ENCODE results near the gene EEA1. TPM values are rescaled to one million over a fixed set of nuclear protein-coding genes. Genes with fewer than 3 reads are reported as not detected.

EEA1 gene
- total RNA-seq, 2 experiments from 2014 or later = 10.5 to 11.1 TPM

GRCh38 chr12:92739113-92739512 is 190.0 kb downstream of the EEA1 start:
- no peak for ATAC-seq (ENCODE audit: poor library complexity)
- peaks cover 4% of the 10 kb centered on the region for H3K27me3 Mint-ChIP-seq
- CTCF ChIA-PET = no interaction called here
- no peaks in the 10 kb centered on the region for H3K9me3 ChIP-seq (ENCODE audit: control insufficient read depth in 1 of 2, insufficient read depth in 1 of 2, low read length in 2 of 2)
- no peaks in the 10 kb centered on the region for H3K9me3 Mint-ChIP-seq
- POLR2A ChIA-PET = no interaction called here
- no peaks in the 10 kb centered on the region for H3K36me3 Mint-ChIP-seq (ENCODE audit: low read depth)
- H3K4me3 Mint-ChIP-seq = no peak overlapping the region
- DNase-seq = no peak
- H3K27me3 ChIP-seq (ENCODE audit: control insufficient read depth in 1 of 2, insufficient read depth in 2 of 2, low read length in 2 of 2) = peaks cover 0 to 6% of the 10 kb centered on the region in 2 experiments
- H3K27ac Mint-ChIP-seq = no peak overlapping the region
- no peak overlapping the region for H3K4me3 ChIP-seq (ENCODE audit: low read length)
- peaks cover 16% of the 10 kb centered on the region for H3K4me1 Mint-ChIP-seq (ENCODE audit: low read depth)
- TF ChIP-seq CTCF (IDR thresholded peaks at IDR 0.05) = no peak
- intact Hi-C loops (cut with DNase I, micrococcal nuclease) = no loop called here
- no peaks in the 10 kb centered on the region for H3K36me3 ChIP-seq (ENCODE audit: insufficient read depth, low read length)
- no peaks in the 10 kb centered on the region for H3K4me1 ChIP-seq (ENCODE audit: insufficient read depth, low read length)
- no peak overlapping the region for H3K27ac ChIP-seq (ENCODE audit: low read depth in 1 of 2, low read length in 2 of 2)

GRCh38 chr12:92737855-92738850 is 190.9 kb downstream of the EEA1 start:
- Mint-ChIP-seq H3K9me3 (no peaks in the 10 kb centered on the region), H3K27me3 (peaks cover 2% of the 10 kb centered on the region), H3K4me1 (ENCODE audit: low read depth) (peaks cover 14% of the 10 kb centered on the region), H3K4me3 (no peak overlapping the region), H3K27ac (no peak overlapping the region), H3K36me3 (ENCODE audit: low read depth) (no peaks in the 10 kb centered on the region)
- POLR2A ChIA-PET = no interaction called here
- no peak overlapping the region for H3K27ac ChIP-seq (ENCODE audit: low read depth in 1 of 2, low read length in 2 of 2)
- intact Hi-C loops (cut with DNase I, micrococcal nuclease) = no loop called here
- H3K4me1 ChIP-seq (ENCODE audit: insufficient read depth, low read length) = no peaks in the 10 kb centered on the region
- no peaks in the 10 kb centered on the region for H3K36me3 ChIP-seq (ENCODE audit: insufficient read depth, low read length)
- peaks cover 0 to 6% of the 10 kb centered on the region in 2 experiments for H3K27me3 ChIP-seq (ENCODE audit: control insufficient read depth in 1 of 2, insufficient read depth in 2 of 2, low read length in 2 of 2)
- no peak for TF ChIP-seq CTCF (IDR thresholded peaks at IDR 0.05)
- no peaks in the 10 kb centered on the region for H3K9me3 ChIP-seq (ENCODE audit: control insufficient read depth in 1 of 2, insufficient read depth in 1 of 2, low read length in 2 of 2)
- no peak for DNase-seq
- no peak overlapping the region for H3K4me3 ChIP-seq (ENCODE audit: low read length)
- no peak for ATAC-seq (ENCODE audit: poor library complexity)
- CTCF ChIA-PET = no interaction called here

- no peaks in the 10 kb centered on the region for H3K9me3 ChIP-seq (ENCODE audit: control insufficient read depth in 1 of 2, insufficient read depth in 1 of 2, low read length in 2 of 2)
- CTCF ChIA-PET = no interaction called here
- peaks cover 0 to 6% of the 10 kb centered on the region in 2 experiments for H3K27me3 ChIP-seq (ENCODE audit: control insufficient read depth in 1 of 2, insufficient read depth in 2 of 2, low read length in 2 of 2)
- no peak for DNase-seq
- Mint-ChIP-seq H3K4me3 (peak overlapping the region; percentile 11), H3K27ac (peak overlapping the region; percentile 82), H3K36me3 (ENCODE audit: low read depth) (no peaks in the 10 kb centered on the region), H3K9me3 (no peaks in the 10 kb centered on the region), H3K27me3 (no peaks in the 10 kb centered on the region), H3K4me1 (ENCODE audit: low read depth) (peaks cover 11% of the 10 kb centered on the region)
- no peaks in the 10 kb centered on the region for H3K36me3 ChIP-seq (ENCODE audit: insufficient read depth, low read length)
- no peak for ATAC-seq (ENCODE audit: poor library complexity)
- POLR2A ChIA-PET = no interaction called here
- no peak for TF ChIP-seq CTCF (IDR thresholded peaks at IDR 0.05)
- no peak overlapping the region for H3K4me3 ChIP-seq (ENCODE audit: low read length)
- no peaks in the 10 kb centered on the region for H3K4me1 ChIP-seq (ENCODE audit: insufficient read depth, low read length)
- no peak overlapping the region for H3K27ac ChIP-seq (ENCODE audit: low read depth in 1 of 2, low read length in 2 of 2)
- intact Hi-C loops (cut with DNase I, micrococcal nuclease) = no loop called here
Measured at GRCh38 chr12:92736605-92737004, 192.5 kb downstream of the EEA1 start.
